ENCODE results near the gene RPL7A.
"Not testable (repeated sequence)": the region's sequence is repeated elsewhere in the genome, so short reads cannot be mapped to it uniquely, and the experiment has no call there.

Gene RPL7A

GRCh38 chr9:133329306-133330156 is 18.5 kb upstream of the RPL7A start:
- not testable (repeated sequence) for DNase-seq

DNA sequence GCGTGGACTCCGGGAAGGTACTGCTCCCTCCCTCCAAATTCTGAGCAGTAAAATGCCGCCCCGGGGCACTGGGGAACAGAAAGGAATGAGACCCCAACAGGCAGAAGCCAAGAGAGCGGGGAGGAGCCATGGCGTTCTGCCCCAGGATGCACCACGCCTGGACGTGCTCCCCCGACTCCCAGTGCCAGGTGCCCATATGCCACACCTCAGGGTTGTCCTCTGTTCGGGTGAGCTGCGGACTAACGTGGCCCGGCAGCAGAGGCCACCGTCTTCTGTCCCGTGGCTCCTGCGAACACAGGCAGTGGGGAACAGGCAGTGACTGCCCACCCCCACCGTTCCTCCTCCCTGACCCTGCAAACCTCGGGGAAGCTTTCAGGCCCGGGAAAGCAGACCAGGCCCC is 16.8 kb upstream of the RPL7A start:
- no peak for DNase-seq

- no peak for DNase-seq
Measured at GRCh38 chr9:133331641-133332380, 16.2 kb upstream of the RPL7A start.

GRCh38 chr9:133332381-133332730 is 15.7 kb upstream of the RPL7A start:
- DNase-seq = no peak

DNA sequence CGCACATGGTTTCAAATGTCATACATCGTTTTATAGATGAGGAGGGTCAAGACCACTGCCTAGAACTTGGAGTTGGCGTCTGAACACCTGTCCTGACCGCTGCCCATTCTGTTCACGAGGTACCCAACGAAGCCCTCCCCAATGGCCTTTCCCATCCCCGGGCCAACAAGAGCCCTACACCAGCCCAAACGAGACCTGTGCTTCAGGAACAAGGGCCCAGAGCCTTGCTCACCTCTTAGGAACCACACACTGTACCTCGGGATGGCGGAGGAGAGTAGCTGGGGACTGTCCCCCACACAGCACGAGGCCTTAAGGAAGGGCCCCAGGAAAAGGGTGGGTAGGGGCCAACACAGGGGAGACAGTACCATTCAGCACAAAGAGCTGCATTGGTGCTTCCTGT is 15.0 kb upstream of the RPL7A start:
- DNase-seq = no peak

- no peak for DNase-seq
Measured at GRCh38 chr9:133333566-133333965, 14.5 kb upstream of the RPL7A start.

DNA sequence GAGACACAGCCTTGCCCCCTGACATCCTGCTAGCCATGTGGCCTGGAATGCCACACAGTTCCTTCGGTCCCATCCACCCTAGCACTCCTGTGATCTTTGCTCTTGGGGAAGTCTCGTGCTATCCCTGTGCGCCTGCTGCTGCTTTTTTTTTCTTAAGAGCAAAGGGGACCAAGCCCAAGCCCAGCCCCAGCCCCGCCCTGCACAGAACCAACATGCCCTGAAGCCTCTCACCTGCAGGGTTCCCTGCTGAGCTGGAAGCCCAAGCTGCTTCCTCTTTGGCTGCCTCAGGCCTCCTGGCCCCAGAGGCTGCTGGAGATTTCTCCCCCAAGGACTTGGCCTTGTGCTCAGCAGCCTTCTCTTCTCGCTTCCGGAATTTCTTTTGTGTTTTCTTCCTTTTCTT is 13.9 kb upstream of the RPL7A start:
- DNase-seq = no peak

DNA sequence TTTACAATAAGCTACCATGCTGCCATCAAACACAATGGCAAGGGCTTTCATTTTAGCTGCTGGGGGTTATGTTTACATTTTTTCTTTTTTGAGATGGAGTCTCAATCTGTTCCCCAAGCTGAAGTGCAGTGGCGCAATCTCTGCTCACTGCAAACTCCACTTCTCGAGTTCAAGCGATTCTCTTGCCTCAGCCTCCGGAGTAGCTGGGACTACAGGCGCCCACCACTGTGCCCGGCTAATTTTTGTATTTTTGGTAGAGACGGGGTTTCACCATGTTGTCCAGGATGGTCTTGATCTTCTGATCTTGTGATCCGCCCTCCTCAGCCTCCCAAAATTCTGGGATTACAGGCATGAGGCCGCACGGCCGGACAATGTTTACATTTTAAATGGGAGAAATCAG is 13.1 kb upstream of the RPL7A start:
- DNase-seq = not testable (repeated sequence)

GRCh38 chr9:133335924-133336811 is 11.8 kb upstream of the RPL7A start, which contains the start of gene SURF6:
SURF6 (minus strand) TSS chr9:133336188; CDS start chr9:133336132, 56 bp downstream.
- peak; percentile 86 for DNase-seq

GRCh38 chr9:133339641-133340040 is 8.4 kb upstream of the RPL7A start:
- DNase-seq = no peak

- no peak for DNase-seq
Measured at GRCh38 chr9:133340256-133340655, 7.8 kb upstream of the RPL7A start.

DNA sequence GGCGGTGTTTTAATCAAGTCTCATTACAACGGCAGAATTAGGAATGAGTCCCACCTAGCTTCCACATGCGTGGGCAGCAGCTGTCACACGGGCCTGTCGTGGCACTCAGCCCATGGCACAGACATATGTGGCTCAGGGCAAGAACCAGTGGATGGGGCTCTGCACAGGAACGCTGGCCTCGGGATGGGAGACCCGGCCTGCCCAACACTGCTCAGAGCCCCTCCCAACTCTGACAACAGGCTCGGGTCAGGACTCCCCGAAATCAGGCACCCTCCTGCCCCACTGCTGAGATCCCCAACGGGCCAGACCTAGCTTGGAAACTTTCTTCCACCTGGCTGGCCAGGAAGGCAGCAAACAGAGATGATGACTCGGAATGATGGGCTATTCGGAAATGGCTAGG is 7.1 kb upstream of the RPL7A start:
- DNase-seq = no peak

- no peak for DNase-seq
Measured at GRCh38 chr9:133341369-133342068, 6.5 kb upstream of the RPL7A start.

GRCh38 chr9:133342069-133342406 is 6.0 kb upstream of the RPL7A start:
- no peak for DNase-seq

GRCh38 chr9:133342570-133342969 is 5.4 kb upstream of the RPL7A start:
- no peak for DNase-seq

DNA sequence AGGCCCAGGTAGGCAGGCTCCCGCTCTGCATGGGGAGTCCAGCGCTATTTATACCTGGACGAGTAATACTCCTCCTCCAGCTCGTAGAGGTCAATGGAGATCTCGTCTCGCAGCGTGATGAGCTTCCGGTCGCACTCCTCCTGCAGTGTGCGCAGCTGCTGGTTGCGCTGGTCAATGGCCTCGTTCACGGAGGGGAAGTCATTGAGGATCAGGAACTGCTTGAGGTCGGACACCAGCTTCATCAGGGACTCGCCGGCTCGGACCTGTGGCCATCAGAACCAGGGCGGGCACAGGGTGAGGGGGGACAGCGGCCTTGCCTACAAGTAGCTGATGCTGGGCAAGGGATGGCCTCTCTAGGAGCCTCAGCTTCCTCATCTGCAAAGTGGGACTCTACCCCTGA is 3.9 kb upstream of the RPL7A start:
- DNase-seq = no peak

GRCh38 chr9:133344979-133345378 is 3.0 kb upstream of the RPL7A start:
- no peak for DNase-seq

GRCh38 chr9:133345596-133345995 is 2.4 kb upstream of the RPL7A start:
- DNase-seq = no peak

- DNase-seq = no peak
Measured at GRCh38 chr9:133346021-133346785, 1.8 kb upstream of the RPL7A start.

GRCh38 chr9:133347515-133347984 is 468 bp upstream of the RPL7A start:
- peak; percentile 38 for DNase-seq

DNA sequence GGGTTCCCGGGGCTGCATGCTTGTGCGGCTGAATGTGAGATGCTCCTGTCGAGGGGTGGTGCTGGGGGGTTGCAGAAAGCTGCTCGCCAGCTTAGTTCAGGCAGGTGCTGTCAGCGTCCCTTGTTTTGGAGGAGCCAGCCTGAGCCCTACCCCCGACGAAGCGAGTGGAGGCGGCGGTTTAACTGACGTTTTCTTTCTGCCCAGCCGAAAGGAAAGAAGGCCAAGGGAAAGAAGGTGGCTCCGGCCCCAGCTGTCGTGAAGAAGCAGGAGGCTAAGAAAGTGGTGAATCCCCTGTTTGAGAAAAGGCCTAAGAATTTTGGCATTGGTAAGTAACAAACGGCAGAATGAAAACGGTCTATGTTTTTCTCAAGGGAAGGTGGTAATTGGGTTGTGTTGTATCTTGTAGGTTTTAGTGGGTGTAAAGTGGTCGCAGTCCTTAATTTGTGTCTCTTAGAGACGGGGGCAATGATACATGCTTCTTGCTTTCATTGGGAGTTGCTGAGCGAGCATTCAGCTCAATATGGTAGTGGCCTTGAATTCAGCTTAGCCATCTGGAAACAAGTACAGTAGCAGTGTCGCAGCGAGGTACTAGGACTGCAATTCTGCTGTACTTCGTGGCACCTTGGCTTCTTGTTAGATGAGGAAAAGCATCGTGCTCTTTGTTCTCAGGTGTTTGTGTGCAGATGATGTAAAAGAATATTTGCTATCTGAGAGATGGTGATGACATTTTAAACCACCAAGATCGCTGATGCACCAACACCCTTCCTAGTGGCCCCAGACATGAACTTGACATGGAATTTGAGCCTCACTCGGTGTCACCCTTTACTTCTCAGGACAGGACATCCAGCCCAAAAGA is 928 bp downstream of the RPL7A start:
- DNase-seq = no peak

All from NCI-H1092 treated with DMSO at 0.1 percent for 48 hours (cell line).